Limb (tissue), 2 donors: ENCODE data around the gene SLC9A9.
A peak's percentile ranks its signal among the peaks of the same experiment; 100 is the strongest.
"Not testable (repeated sequence)": the region's sequence is repeated elsewhere in the genome, so short reads cannot be mapped to it uniquely, and the experiment has no call there.

Experiments used
- DNase-seq, 2 donors: peaks; one replicate each; pipeline ENCODE4 v3.0.0-alpha.2; 2016; ENCODE audit errors: extremely low spot score in 2 of 2

Gene SLC9A9

GRCh38 chr3:143810166-143810952, 37.9 kb downstream of the SLC9A9 start:
- no peak for DNase-seq

- peak in 1 of 2 donors; percentile 87 for DNase-seq
Observed at GRCh38 chr3:143809121-143809621, 39.1 kb downstream of the SLC9A9 start.

GRCh38 chr3:143808030-143808429, 40.2 kb downstream of the SLC9A9 start:
- DNase-seq, result no peak

GRCh38 chr3:143806038-143806437, 42.2 kb downstream of the SLC9A9 start:
- DNase-seq, result no peak

GRCh38 chr3:143805476-143805875, 42.8 kb downstream of the SLC9A9 start:
- DNase-seq, result not testable (repeated sequence)

GRCh38 chr3:143801046-143801445, 47.2 kb downstream of the SLC9A9 start:
- not testable (repeated sequence) for DNase-seq

DNA sequence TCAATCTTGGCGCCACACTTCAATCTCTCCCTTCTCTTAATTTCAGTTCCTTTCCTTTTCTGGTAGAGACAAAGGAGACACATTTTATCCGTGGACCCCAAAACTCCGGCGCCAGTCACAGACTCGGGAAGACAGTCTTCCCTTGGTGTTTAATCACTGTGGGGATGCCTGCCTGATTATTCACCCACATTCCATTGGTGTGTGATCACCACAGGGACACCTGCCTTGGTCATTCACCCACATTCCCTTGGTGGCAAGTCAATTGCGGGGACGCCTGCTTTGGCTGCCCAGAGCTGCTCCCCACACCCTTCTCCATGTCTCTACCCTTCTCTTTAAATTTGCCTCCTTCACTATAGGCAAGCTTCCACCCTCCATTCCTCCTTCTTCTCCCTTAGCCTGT, 50.1 kb downstream of the SLC9A9 start:
- not testable (repeated sequence) for DNase-seq

GRCh38 chr3:143795874-143796273, 52.4 kb downstream of the SLC9A9 start:
- DNase-seq, result no peak

DNA sequence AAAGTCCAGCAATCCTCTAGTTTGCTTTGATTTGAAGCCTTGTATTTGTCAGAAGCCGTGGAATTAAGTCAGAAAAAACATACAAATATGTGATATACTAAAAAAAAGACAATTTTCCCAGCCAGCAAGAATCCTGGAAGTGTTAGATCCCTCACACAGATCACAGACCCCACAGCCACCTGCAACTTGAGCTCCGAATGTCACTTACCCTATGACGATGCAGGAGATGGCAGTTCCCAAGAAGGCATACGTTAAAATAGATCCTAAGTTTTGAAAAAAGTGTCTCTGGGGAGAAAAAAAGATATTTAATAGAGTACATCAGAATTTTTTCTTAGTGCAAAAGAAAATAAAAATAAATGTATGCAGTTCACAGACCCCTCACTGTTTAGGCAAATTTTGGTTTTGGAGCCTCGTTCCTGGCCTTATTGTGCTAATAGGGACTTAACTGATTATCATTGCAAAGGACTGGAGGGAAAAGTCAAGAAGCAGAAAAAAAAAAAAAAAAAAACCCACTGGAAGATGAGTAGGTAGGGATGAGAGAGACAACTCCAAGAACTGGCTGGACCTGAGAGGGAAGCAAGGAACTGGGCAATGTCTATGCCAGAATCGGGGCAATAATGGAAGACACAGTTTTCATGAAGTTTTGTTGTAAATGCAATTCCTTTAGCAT, 53.3 kb downstream of the SLC9A9 start:
- DNase-seq, result no peak

DNA sequence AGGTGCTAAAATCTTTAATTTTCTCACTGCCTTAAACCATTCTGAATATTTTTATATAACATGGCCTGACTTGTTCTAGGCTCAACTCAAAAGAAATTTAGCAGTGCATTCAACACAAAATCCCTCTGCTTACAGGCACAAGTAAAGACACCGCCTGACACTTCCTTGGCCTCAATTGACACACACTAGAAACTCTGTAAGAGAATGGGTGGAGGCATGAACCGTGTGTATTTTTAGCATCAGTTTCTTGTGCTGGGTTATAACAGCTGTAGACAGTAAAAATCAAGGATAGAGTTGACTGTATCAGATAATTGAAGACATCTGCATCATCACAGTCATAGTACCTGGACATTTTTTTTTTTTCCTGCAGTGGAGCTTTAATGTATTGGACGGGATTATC, 54.3 kb downstream of the SLC9A9 start:
- DNase-seq, result no peak

DNA sequence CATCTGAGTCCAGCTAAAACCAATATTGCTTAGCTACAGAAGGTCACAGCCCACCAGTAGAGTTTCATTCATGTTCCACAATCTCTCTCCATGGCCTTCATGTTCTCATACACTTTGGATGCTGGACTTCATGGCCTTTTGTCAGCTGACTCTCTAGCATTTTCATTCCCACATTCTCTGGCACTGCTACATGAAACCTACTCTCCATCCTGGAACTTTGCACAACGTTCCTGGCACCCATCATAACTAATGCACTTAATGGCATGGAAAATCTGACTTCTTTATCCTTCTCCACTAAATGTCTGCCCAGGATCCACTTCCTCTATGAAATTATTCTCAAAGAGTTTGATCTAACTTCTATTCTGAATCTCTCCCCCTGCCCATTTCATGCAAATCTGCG, 56.9 kb downstream of the SLC9A9 start:
- DNase-seq, result no peak

GRCh38 chr3:143786219-143787191, 61.8 kb downstream of the SLC9A9 start:
- DNase-seq, result peak; percentile 42

- no peak for DNase-seq
Observed at GRCh38 chr3:143784446-143784845, 63.8 kb downstream of the SLC9A9 start.

DNA sequence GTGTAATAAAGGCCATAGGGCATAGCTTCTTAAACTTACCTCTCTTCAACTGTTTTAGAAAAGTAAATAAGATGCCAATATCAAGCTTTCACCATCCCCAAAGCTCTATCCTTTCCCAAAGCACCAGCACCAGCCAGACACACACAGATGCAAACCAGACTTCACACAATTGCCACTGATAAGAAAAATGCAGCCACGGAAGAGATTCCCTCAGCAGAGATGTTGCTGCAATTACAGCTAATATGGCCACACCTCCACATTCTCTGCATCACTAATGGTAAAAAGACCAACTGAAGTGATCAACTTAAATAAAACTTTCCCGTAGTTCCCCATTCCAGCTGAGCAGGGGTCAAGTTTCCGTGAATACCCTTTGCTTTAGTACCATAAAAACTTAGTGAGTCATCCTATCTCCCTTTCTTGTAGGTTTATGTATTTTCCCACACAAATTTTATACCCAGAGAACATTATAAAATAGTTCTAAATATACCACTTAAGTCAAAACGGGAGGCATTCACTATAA, 64.4 kb downstream of the SLC9A9 start:
- DNase-seq, result no peak

DNA sequence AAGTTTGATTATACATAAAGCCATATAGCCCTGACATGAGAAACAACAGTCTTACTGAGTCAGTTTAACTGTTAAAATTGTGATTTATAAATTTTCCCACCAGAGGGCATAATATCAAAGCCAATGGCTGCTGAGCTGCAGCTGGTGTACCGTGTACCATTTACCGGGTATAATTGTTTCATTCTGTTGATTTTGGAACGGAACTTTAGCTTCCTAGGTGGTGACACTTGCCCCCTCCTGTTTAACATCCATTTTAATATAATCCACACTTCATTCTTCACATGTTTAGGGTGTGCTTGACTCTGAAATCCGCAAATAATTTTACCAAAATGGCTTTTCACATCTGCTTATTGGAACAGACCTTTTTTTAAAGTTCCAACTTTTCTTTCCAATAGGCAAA, 72.8 kb downstream of the SLC9A9 start:
- peak in 1 of 2 donors; percentile 73 for DNase-seq

GRCh38 chr3:143771939-143772338, 76.3 kb downstream of the SLC9A9 start:
- DNase-seq, result no peak

DNA sequence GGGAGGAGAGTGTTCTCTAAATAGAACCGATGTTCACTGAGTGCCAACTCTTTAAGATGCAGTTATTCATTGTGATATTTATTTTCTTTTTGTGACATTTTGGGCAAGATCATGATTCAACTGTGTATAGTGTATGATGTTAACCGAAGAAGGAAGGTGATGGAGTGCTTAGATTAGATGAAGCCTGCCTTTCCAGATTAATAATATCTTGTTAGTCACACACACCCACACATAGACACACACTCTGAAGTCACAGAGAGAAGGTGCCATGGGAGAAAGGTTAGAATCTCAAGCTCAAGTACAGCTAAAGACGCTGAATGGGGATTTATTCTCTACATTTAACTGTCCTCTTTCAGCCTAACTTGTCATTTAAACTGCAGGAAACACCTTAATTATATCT, 77.0 kb downstream of the SLC9A9 start:
- no peak for DNase-seq

- DNase-seq, result no peak
Observed at GRCh38 chr3:143770391-143770790, 77.9 kb downstream of the SLC9A9 start.

DNA sequence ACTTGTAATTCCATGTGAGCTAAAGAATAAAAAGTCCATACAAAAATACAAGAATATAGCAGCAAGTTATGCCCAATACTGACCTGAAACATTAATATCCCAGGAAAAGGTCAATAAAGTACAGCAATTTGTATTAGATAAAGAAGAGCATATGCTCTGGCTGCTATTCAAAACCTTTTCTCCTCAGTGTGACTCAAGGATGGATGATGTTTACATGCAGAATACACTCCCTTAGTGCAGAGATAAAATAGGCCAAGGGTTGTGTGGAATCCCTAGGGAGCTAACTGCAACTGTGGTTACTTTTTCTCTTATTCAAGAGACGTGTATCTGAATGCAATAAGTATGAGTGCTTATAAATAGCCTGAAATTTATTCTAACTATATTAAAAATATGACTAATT, 78.7 kb downstream of the SLC9A9 start:
- no peak for DNase-seq

- DNase-seq, result no peak
Observed at GRCh38 chr3:143764840-143765239, 83.4 kb downstream of the SLC9A9 start.

DNA sequence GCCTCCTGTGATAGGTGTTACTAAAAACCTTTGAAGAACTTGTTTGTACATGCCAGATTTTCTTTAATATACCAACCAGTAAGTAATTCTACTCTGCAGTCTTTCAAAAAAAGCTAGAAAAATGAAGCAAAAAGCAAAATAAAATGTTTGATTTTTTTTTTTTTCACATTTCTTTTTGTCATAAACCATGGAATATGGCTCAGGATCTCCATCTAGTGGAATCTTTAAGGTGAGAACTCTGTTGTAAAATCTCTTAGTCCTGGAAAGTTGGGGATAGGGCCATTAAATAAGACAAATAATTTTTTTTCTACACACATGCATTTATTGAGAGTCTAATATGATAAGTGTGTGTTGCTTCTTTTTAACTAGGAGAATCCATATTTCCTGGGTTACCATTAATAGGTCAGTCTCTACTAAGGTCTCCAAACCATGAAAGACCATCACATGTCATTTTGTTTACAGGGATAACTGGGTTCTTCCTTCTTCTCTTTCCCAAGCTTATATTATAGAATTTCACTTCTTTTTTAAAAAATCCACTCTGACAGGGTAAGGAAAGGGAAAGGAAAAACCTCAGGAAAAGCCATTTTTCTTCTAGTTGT, 84.6 kb downstream of the SLC9A9 start:
- DNase-seq, result peak in 1 of 2 donors; percentile 36
